Measurements from ENCODE around the gene TSSK1B. TPM values are rescaled to one million over a fixed set of nuclear protein-coding genes. Genes with fewer than 3 reads are reported as not detected.

The TSSK1B gene
- total and polyA plus RNA-seq, 2 of the 4 experiments (the other 2 are of a cell fraction), result 0.03 to 0.18 TPM

- H2AK9ac ChIP-seq (replicated peaks; ENCODE audit: low read depth, low read length, poor library complexity), result no peak overlapping the region
- WGBS, 2 experiments (ENCODE audit: extremely low coverage in 2 of 2, insufficient read length in 1 of 2), result no CpG with 5 or more reads among the region's 2 CpGs
- DNase-seq (no peak), ATAC-seq (ENCODE audit: low read depth) (no peak)
- H2BK20ac ChIP-seq (ENCODE audit: low read depth, low read length), result no peak overlapping the region
- H3K4ac ChIP-seq (ENCODE audit: low read depth, low read length), result no peak overlapping the region
- H3K4me2 ChIP-seq (ENCODE audit: low read depth, low read length), result no peak overlapping the region
- ChIA-PET CTCF (no interaction called here), POLR2A (ENCODE audit: unreplicated experiment) (no interaction called here)
- no peaks in the 10 kb centered on the region for H3K9me1 ChIP-seq (ENCODE audit: insufficient read depth, low read length)
- H2BK120ac ChIP-seq (ENCODE audit: low read depth, low read length), result no peak overlapping the region
- no peaks in the 10 kb centered on the region for H3K27me3 ChIP-seq (ENCODE audit: control insufficient read depth, insufficient read depth, low read length)
- no peaks in the 10 kb centered on the region for H3K79me1 ChIP-seq (ENCODE audit: low read depth in 1 of 2, low read length in 2 of 2)
- H3K23ac ChIP-seq (ENCODE audit: low read depth, low read length), result no peak overlapping the region
- intact Hi-C loops (cut with micrococcal nuclease), result no loop called here
- H3K14ac ChIP-seq (replicated peaks; ENCODE audit: low read depth, low read length), result no peak overlapping the region
- BruUV-seq (replicated peaks), result no TSS peak
- H4K8ac ChIP-seq (ENCODE audit: low read depth in 2 of 2, low read length in 2 of 2), result no peak overlapping the region
- no peak overlapping the region for H2AK5ac ChIP-seq (ENCODE audit: low read depth, low read length)
- H3K9ac ChIP-seq (ENCODE audit: low read depth, low read length), result no peak overlapping the region
- no peak overlapping the region for H2AFZ ChIP-seq (replicated peaks; ENCODE audit: low read length, poor library complexity)
- H3K9me3 ChIP-seq (ENCODE audit: control insufficient read depth, insufficient read depth, low read length), result no peaks in the 10 kb centered on the region
- TF ChIP-seq RCOR1 (IDR thresholded peaks at IDR 0.05; ENCODE audit: insufficient replicate concordance, low read length) (no peak), MAZ (IDR thresholded peaks at IDR 0.05; ENCODE audit: borderline replicate concordance, low read depth, low read length) (no peak), BHLHE40 (IDR thresholded peaks at IDR 0.05; ENCODE audit: low read depth, low read length) (no peak), RFX5 (IDR thresholded peaks at IDR 0.05; ENCODE audit: low read depth, low read length) (no peak), NFE2L2 (IDR thresholded peaks at IDR 0.05; ENCODE audit: low read depth, low read length) (no peak), FOS (IDR thresholded peaks at IDR 0.05; ENCODE audit: low read depth, low read length) (no peak), CEBPB (IDR thresholded peaks at IDR 0.05; ENCODE audit: low read depth, low read length) (no peak), POLR2A (IDR thresholded peaks at IDR 0.05; ENCODE audit: low read depth, low read length) (no peak), SMC3 (IDR thresholded peaks at IDR 0.05; ENCODE audit: low read depth, low read length) (no peak)
- H3K56ac ChIP-seq (ENCODE audit: extremely low read depth, insufficient read depth, low read length), result no peak overlapping the region
- in situ Hi-C loops (cut with MboI; ENCODE audit: low sequenced_read_pairs), result no loop called here
- no peak overlapping the region for H2BK5ac ChIP-seq (ENCODE audit: low read depth, low read length, poor library complexity, severe bottlenecking)
- no peak overlapping the region for H2BK15ac ChIP-seq (ENCODE audit: low read depth, low read length)
- no peak overlapping the region for H4K91ac ChIP-seq (ENCODE audit: insufficient read depth, low read depth, low read length)
- H4K5ac ChIP-seq (ENCODE audit: low read depth, low read length), result no peak overlapping the region
- H3K18ac ChIP-seq (ENCODE audit: low read depth, low read length), result no peak overlapping the region
- H3K27ac ChIP-seq (ENCODE audit: insufficient read depth, low read length), result no peak overlapping the region
- H4K20me1 ChIP-seq (ENCODE audit: insufficient read depth, low read length), result no peaks in the 10 kb centered on the region
- H3K36me3 ChIP-seq (ENCODE audit: control insufficient read depth, insufficient read depth, low read length), result peaks cover 2% of the 10 kb centered on the region; the same call in 1 of the 2 replicates
- no peak overlapping the region for H3K4me3 ChIP-seq (ENCODE audit: insufficient read depth, low read depth, low read length)
- peaks cover 2% of the 10 kb centered on the region; the same call in 1 of the 2 replicates for H3K4me1 ChIP-seq (ENCODE audit: control insufficient read depth, insufficient read depth, low read length)
- dilution Hi-C loops (cut with HindIII; ENCODE audit: low sequenced_read_pairs, unreplicated experiment), result no loop called here
Observed at GRCh38 chr5:113446358-113446927, 11.7 kb upstream of the TSSK1B start.
